Activated naive CD4-positive, alpha-beta T cell treated with anti-CD3 and anti-CD28 coated beads for 36 hours (primary cell): ENCODE measurements around the gene HMX1. TPM values are rescaled to one million over a fixed set of nuclear protein-coding genes. Genes with fewer than 3 reads are reported as not detected.

Experiments
- CTCF ChIA-PET: fragments of 350-600 bp; sonication (Branson Sonifier 250); formaldehyde crosslinking; loops from one replicate; lab custom pipeline; 2021; ENCODE audit warnings: antibody characterized with exemption; lab: Charles Lee
- DNase-seq: peaks from one replicate; pipeline ENCODE4 v3.0.0-alpha.2; 2020
- H3K27ac Mint-ChIP-seq: one replicate; pipeline ENCODE4 v1.8.0; 2021; ENCODE audit warnings: mild to moderate bottlenecking, mixed read lengths
- H3K27me3 Mint-ChIP-seq: one replicate; pipeline ENCODE4 v1.8.0; 2021; ENCODE audit warnings: low read depth, mixed read lengths
- H3K36me3 Mint-ChIP-seq: one replicate; pipeline ENCODE4 v1.8.0; 2021; ENCODE audit warnings: low read depth, mixed read lengths
- H3K4me1 Mint-ChIP-seq: one replicate; pipeline ENCODE4 v1.8.0; 2021; ENCODE audit warnings: low read depth, mixed read lengths
- H3K4me3 Mint-ChIP-seq: one replicate; pipeline ENCODE4 v1.8.0; 2021; ENCODE audit warnings: mild to moderate bottlenecking, moderate library complexity, mixed read lengths
- H3K9me3 Mint-ChIP-seq: one replicate; pipeline ENCODE4 v1.8.0; 2021; ENCODE audit warnings: mixed read lengths
- intact Hi-C: fragments of 100-400 bp; cut with micrococcal nuclease; formaldehyde crosslinking; loops from one replicate; pipeline ENCODE4 v1.15.1; 2023
- total RNA-seq, 2 experiments: library from RNA; stranded (reverse); gene quantifications; one replicate each; pipeline ENCODE4 v1.2.3, GENCODE V29; 2021

Gene HMX1
- total RNA-seq, 2 experiments from 2014 or later: not detected

- Mint-ChIP-seq H3K27ac (no peak overlapping the region), H3K9me3 (no peaks in the 10 kb centered on the region), H3K4me1 (no peaks in the 10 kb centered on the region), H3K27me3 (peaks cover 9% of the 10 kb centered on the region), H3K36me3 (no peaks in the 10 kb centered on the region), H3K4me3 (no peak overlapping the region)
- CTCF ChIA-PET: no interaction called here
- no peak for DNase-seq
- intact Hi-C loops: no loop called here
These were observed 53.4 kb downstream of the HMX1 start for GRCh38 chr4:8818063-8818881.

GRCh38 chr4:8817813-8818062 lies 53.9 kb downstream of the HMX1 start:
- H3K4me3 Mint-ChIP-seq: no peak overlapping the region
- H3K9me3 Mint-ChIP-seq: no peaks in the 10 kb centered on the region
- peaks cover 9% of the 10 kb centered on the region for H3K27me3 Mint-ChIP-seq
- CTCF ChIA-PET: no interaction called here
- H3K27ac Mint-ChIP-seq: no peak overlapping the region
- H3K4me1 Mint-ChIP-seq: no peaks in the 10 kb centered on the region
- DNase-seq: no peak
- no peaks in the 10 kb centered on the region for H3K36me3 Mint-ChIP-seq
- intact Hi-C loops: no loop called here

- Mint-ChIP-seq H3K4me1 (no peaks in the 10 kb centered on the region), H3K27ac (no peak overlapping the region), H3K4me3 (no peak overlapping the region), H3K36me3 (no peaks in the 10 kb centered on the region), H3K9me3 (no peaks in the 10 kb centered on the region), H3K27me3 (peaks cover 9% of the 10 kb centered on the region)
- DNase-seq: no peak
- intact Hi-C loops: no loop called here
- CTCF ChIA-PET: interaction anchor here (0.7 kb wide), 1 partner anchor 73 kb away, joined by 3 read pairs; no protein-coding TSS in a partner anchor
These were observed 54.4 kb downstream of the HMX1 start for GRCh38 chr4:8817096-8817812.
